GM18951 (cell line): ENCODE results near the gene TRABD2B.

Experiments used
- POLR2A ChIP-seq: IDR thresholded peaks from 4 replicates; pipeline ENCODE4 v1.6.1; 2011; ENCODE audit warnings: mild to moderate bottlenecking; ENCODE audit not compliant: insufficient read length, insufficient read depth; ENCODE audit errors: extremely low read depth
- in situ Hi-C: fragments of 300-500 bp; cut with MboI; formaldehyde crosslinking; loops from one replicate; pipeline ENCODE4 v1.12.0; 2022; ENCODE audit warnings: low sequenced_read_pairs, mixed read lengths, inconsistent platforms; ENCODE audit not compliant: unreplicated experiment

Gene TRABD2B

GRCh38 chr1:48007047-48007446, 9.9 kb upstream of the TRABD2B start:
- in situ Hi-C loops: no loop called here
- no peak for TF ChIP-seq POLR2A

DNA sequence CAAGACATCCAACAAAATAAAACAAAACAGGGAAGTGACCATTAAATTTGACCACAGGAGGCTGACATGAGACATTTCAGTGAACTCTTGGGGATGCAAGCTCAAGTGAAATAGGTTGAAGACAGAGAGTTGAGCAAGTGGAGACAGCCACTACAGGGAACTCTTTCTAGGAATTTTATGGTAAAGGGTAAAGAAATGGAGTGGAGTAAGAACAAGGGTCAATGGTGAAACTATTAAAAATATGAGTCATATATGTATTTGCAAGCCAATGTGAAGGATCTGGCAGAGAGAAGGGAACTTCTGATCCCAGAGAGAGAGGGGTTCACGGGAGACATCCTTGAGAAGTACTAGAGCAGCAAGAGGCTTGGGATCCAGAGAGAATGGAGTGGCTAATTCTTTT, 9.1 kb upstream of the TRABD2B start:
- TF ChIP-seq POLR2A: no peak
- in situ Hi-C loops: no loop called here

- TF ChIP-seq POLR2A: no peak
- in situ Hi-C loops: no loop called here
These were observed 8.3 kb upstream of the TRABD2B start for GRCh38 chr1:48005253-48006117.

- in situ Hi-C loops: no loop called here
- TF ChIP-seq POLR2A: no peak
These were observed 6.8 kb upstream of the TRABD2B start for GRCh38 chr1:48003741-48004531.

DNA sequence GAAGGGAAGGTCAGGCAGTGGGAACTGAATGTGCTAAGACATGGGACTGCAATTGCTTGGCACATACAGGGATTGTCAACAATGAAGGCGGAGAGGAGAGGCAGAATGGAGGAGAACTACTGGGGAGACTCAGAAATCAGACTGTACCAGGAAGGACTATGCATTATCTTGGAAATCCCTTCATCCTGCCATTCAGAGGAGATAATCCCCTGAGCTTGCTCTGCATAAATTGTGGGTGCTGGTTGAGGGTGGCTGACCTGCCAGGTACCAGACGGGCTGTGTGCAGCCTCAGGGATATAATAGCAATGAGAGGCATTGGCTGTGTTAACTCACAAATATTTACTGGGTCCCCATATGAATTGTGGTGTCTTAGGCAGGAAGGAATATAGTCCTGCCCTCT, 5.0 kb upstream of the TRABD2B start:
- in situ Hi-C loops: no loop called here
- TF ChIP-seq POLR2A: no peak

GRCh38 chr1:48001696-48002095, 4.5 kb upstream of the TRABD2B start:
- no peak for TF ChIP-seq POLR2A
- in situ Hi-C loops: no loop called here

DNA sequence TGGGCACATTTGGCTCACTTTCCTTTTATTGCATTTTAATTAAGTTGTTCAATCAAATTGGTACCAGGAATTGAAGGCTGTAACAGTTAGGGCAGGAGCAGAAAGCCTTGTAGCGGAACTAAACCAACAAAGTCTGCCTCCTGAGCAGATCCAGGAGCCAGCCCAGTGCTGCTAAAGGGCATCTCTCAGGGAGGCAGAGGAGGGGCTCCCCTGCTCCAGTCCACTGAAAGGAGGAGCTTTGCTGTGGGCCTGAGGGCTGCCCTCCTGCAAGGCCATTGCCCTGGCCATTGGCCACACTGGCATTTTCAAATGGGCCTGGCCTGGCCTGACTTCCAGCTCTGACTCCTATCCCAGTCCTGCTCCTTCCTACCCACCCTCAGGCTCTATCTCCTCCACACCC, 3.7 kb upstream of the TRABD2B start:
- no peak for TF ChIP-seq POLR2A
- in situ Hi-C loops: no loop called here

DNA sequence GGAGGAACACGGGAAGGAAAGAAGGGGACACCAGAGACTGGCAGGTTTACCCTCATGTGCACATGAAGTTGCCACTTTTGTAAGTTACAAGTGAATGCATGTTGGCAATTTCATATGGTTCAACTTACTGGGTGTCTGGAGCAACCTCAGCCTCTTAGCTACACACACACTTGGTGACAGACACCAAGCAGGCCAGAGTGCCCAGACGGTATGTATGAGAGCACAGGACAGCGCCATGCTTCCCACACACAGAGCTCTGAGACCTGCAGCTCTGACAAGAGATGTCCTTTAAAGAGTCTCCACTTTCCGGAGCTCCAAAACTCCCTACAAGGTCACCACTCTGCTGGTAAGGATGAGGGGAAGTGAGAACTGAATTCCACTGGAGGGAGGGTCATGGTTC, 1.9 kb upstream of the TRABD2B start:
- TF ChIP-seq POLR2A: no peak
- in situ Hi-C loops: no loop called here

GRCh38 chr1:47998396-47998990, 1.3 kb upstream of the TRABD2B start:
- TF ChIP-seq POLR2A: no peak
- in situ Hi-C loops: no loop called here

DNA sequence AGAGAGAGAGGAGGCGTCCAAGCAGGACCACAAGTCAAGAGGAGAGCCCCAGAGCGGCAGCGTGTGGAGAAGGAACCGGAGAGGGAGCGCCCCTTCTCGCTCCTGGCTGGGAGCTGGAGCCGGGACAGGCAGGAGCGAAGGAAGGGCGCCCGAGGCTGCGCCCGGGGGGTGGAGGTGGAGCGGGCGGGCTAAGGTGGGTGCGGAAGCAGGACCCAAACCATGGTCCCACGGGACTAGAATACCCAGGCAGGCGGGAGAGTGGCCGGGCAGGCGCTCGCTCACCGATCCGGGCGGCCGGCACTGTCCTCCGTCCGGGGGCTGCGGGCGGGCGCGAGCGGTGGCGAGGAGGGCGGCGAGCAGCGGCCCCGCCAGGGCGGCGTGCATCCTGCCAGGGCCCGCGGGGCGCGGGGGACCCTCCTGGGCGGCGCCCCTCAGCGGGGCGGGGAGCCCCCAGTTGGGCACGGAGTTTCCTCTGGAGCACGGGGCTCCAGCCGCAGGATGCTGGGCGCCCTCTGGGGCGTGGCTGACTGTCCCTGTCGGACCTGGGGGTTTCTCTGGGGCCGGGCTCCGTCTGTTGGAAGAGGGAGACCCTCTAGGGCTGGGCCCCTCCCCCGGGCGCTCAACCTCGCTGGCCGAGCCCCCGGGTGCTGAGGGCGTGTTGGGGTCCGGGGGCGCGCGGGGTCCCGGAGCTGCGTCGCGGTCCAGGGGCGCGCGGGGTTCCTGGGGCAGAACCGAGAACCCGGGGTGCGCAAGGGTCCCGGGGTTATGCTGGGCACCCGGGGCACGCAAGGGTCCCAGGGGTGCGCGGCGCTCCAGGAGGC, 569 bp downstream of the TRABD2B start:
- in situ Hi-C loops: no loop called here
- no peak for TF ChIP-seq POLR2A

- in situ Hi-C loops: no loop called here
- no peak for TF ChIP-seq POLR2A
These were observed 1.2 kb downstream of the TRABD2B start for GRCh38 chr1:47996060-47996405.

- in situ Hi-C loops: no loop called here
- no peak for TF ChIP-seq POLR2A
These were observed 1.7 kb downstream of the TRABD2B start for GRCh38 chr1:47995306-47996050.
